HG02973 (cell line): ENCODE measurements around the gene FLT3LG.
A peak's percentile ranks its signal among the peaks of the same experiment; 100 is the strongest.

Experiments used
- ATAC-seq: cut with Tn5 transposase; IDR thresholded peaks from one replicate; pipeline ENCODE4 v1.9.1; 2021; ENCODE audit warnings: moderate library complexity; ENCODE audit not compliant: unreplicated experiment

Gene FLT3LG

GRCh38 chr19:49487277-49488045, 13.4 kb downstream of the FLT3LG start, which contains the start of gene RPL13A:
Gene RPL13A, plus strand, starts transcription at chr19:49487608. Its CDS starts 22 bp downstream, at chr19:49487630.
- peak; percentile 79 for ATAC-seq

- ATAC-seq: no peak
These were observed 14.2 kb downstream of the FLT3LG start for GRCh38 chr19:49488046-49488862.

- no peak for ATAC-seq
These were observed 15.0 kb downstream of the FLT3LG start for GRCh38 chr19:49488863-49489537.

GRCh38 chr19:49489601-49490167, 15.7 kb downstream of the FLT3LG start:
- ATAC-seq: no peak

- no peak for ATAC-seq
These were observed 16.4 kb downstream of the FLT3LG start for GRCh38 chr19:49490287-49491029.

- ATAC-seq: no peak
These were observed 17.2 kb downstream of the FLT3LG start for GRCh38 chr19:49491030-49491803.

- ATAC-seq: no peak
These were observed 18.0 kb downstream of the FLT3LG start for GRCh38 chr19:49491804-49492572.

- no peak for ATAC-seq
These were observed 18.8 kb downstream of the FLT3LG start for GRCh38 chr19:49492573-49493405.

- ATAC-seq: no peak
These were observed 22.6 kb downstream of the FLT3LG start for GRCh38 chr19:49496574-49497008.

GRCh38 chr19:49497047-49497788, 23.2 kb downstream of the FLT3LG start:
- ATAC-seq: no peak

- ATAC-seq: no peak
These were observed 23.7 kb downstream of the FLT3LG start for GRCh38 chr19:49497789-49498103.

GRCh38 chr19:49498475-49498874, 24.5 kb downstream of the FLT3LG start:
- ATAC-seq: no peak

GRCh38 chr19:49499030-49499670, 25.1 kb downstream of the FLT3LG start:
- ATAC-seq: no peak

GRCh38 chr19:49502866-49503581, 29.0 kb downstream of the FLT3LG start:
- no peak for ATAC-seq

GRCh38 chr19:49503582-49503962, 29.6 kb downstream of the FLT3LG start:
- no peak for ATAC-seq

GRCh38 chr19:49506575-49507105, 32.6 kb downstream of the FLT3LG start:
- ATAC-seq: no peak
